ENCODE results near the gene CARD10.
A peak's percentile ranks its signal among the peaks of the same experiment; 100 is the strongest.

Gene CARD10

GRCh38 chr22:37459206-37459605, 60.0 kb downstream of the CARD10 start:
- DNase-seq = no peak

GRCh38 chr22:37457093-37457893, 61.9 kb downstream of the CARD10 start:
- peak; percentile 12 for DNase-seq

- no peak for DNase-seq
Observed at GRCh38 chr22:37456346-37456745, 62.9 kb downstream of the CARD10 start.

GRCh38 chr22:37455896-37456295, 63.3 kb downstream of the CARD10 start:
- no peak for DNase-seq

GRCh38 chr22:37454857-37455686, 64.1 kb downstream of the CARD10 start:
- no peak for DNase-seq

GRCh38 chr22:37453696-37454095, 65.5 kb downstream of the CARD10 start:
- DNase-seq = no peak

GRCh38 chr22:37451218-37451617, 68.0 kb downstream of the CARD10 start:
- no peak for DNase-seq

GRCh38 chr22:37449331-37450001, 69.7 kb downstream of the CARD10 start:
- DNase-seq = no peak

- no peak for DNase-seq
Observed at GRCh38 chr22:37448516-37449127, 70.6 kb downstream of the CARD10 start.

- no peak for DNase-seq
Observed at GRCh38 chr22:37445501-37445900, 73.7 kb downstream of the CARD10 start.

- DNase-seq = no peak
Observed at GRCh38 chr22:37443977-37444376, 75.2 kb downstream of the CARD10 start.

- DNase-seq = no peak
Observed at GRCh38 chr22:37443086-37443485, 76.1 kb downstream of the CARD10 start.

- no peak for DNase-seq
Observed at GRCh38 chr22:37442537-37442936, 76.7 kb downstream of the CARD10 start.

GRCh38 chr22:37442135-37442534, 77.1 kb downstream of the CARD10 start:
- DNase-seq = no peak

GRCh38 chr22:37440875-37441274, 78.3 kb downstream of the CARD10 start:
- DNase-seq = no peak

Measured in NCI-H748 treated with DMSO at 0.1 percent for 48 hours (cell line).